Fibroblast of skin of left biceps (primary cell): ENCODE data around the gene LRRC3C.
A peak's percentile ranks its signal among the peaks of the same experiment; 100 is the strongest.

Source experiments
- DNase-seq, 2 experiments: peaks; one replicate each; pipeline ENCODE4 v3.0.0-alpha.2; 2013; ENCODE audit warnings: low read depth in 2 of 2

LRRC3C gene

GRCh38 chr17:39974433-39974832, 46.9 kb downstream of the LRRC3C start:
- DNase-seq = no peak

- DNase-seq = no peak
These were observed 48.3 kb downstream of the LRRC3C start for GRCh38 chr17:39975801-39976200.

- DNase-seq = peak; percentile 51 to 53
These were observed 51.6 kb downstream of the LRRC3C start for GRCh38 chr17:39979016-39979670.

- no peak for DNase-seq
These were observed 52.4 kb downstream of the LRRC3C start for GRCh38 chr17:39979893-39980350.

GRCh38 chr17:39980351-39981206, 53.0 kb downstream of the LRRC3C start, which contains the start of gene PSMD3:
PSMD3 (plus strand) TSS chr17:39980807; CDS start chr17:39980971, 164 bp downstream.
- DNase-seq = peak; percentile 99

- no peak for DNase-seq
These were observed 53.7 kb downstream of the LRRC3C start for GRCh38 chr17:39981207-39981741.

- DNase-seq = no peak
These were observed 54.3 kb downstream of the LRRC3C start for GRCh38 chr17:39981766-39982375.

GRCh38 chr17:39988206-39988810, 60.8 kb downstream of the LRRC3C start:
- no peak for DNase-seq

GRCh38 chr17:39994448-39994847, 66.9 kb downstream of the LRRC3C start:
- no peak for DNase-seq
